ENCODE data around the gene TTLL6. TPM values are rescaled to one million over a fixed set of nuclear protein-coding genes. Genes with fewer than 3 reads are reported as not detected.

TTLL6 gene
- total RNA-seq, 1 experiment from 2014 or later: 0.29 TPM

DNA sequence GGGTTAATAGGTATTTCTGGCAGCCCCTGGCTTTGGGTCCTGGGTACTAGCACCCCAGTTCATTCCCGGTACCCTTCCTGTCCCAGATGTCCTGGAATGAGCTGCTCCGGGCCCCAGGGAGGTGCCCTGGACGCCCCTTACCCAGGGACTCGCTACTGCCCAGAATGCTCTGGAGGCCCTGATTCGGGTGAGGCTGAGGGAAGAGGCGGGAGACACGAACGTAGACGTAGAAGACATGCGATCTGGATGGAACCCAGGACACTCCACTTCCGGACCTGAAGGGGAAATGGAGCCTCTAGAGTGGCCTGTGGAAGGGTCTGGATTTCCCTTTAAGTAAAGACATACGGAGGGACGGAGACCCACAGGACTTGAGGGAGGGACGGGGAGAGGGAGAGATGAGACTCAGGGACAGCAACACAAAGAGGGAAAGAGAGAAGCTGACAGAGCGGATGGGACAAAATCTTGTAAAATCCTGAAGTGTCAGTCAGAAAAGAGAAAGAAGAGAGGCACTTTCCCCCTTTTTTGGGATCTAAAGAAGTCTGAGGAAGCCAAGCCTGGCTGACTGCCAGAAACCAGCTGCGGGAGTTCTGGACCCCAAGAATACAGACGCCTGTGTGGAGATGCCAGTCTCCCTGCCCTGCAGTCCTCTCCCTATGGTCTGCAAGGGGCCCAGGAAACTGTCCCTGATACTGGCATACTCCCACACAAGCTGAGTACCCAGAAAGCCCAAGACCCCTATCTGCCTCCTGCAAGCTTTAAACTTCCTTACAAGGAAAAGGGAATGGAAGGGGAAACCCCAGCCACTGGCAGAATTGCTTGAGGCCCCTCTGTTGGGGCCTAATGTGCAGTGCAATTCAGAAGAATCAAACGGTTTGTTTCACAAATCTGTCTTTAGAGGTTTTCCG is 87.4 kb downstream of the TTLL6 start:
- Histone ChIP-seq H4K20me1 (ENCODE audit: low read length) (no peaks in the 10 kb centered on the region), H3K9me3 (ENCODE audit: low read length) (no peaks in the 10 kb centered on the region), H3K4me3 (ENCODE audit: low read length) (peak overlapping the region; percentile 90), H3K9me2 (replicated peaks; ENCODE audit: low read length) (no peaks in the 10 kb centered on the region), H3K4me1 (ENCODE audit: insufficient read depth, low read length) (peaks cover 68% of the 10 kb centered on the region), H3K36me3 (ENCODE audit: low read depth, low read length) (no peaks in the 10 kb centered on the region), H2AFZ (ENCODE audit: low read length) (peak overlapping the region; percentile 81), H3K79me2 (ENCODE audit: low read length) (peaks cover 75% of the 10 kb centered on the region), H3K27me3 (ENCODE audit: low read length) (no peaks in the 10 kb centered on the region), H3K4me2 (ENCODE audit: low read length) (peak overlapping the region; percentile 85), H3K9ac (ENCODE audit: low read length) (peak overlapping the region; percentile 90), H3K27ac (ENCODE audit: low read length) (peak overlapping the region; percentile 91), H3F3A (ENCODE audit: low read length, unreplicated experiment) (peaks cover 3% of the 10 kb centered on the region)
- DNase-seq (peak; percentile 61), ATAC-seq (peak; percentile 0)
- ChIA-PET CTCF (interaction anchor here (0.6 to 2.6 kb wide), 4 partner anchors 14 to 77 kb away, joined by 3 to 34 read pairs (median 8); no protein-coding TSS in a partner anchor), POLR2A (ENCODE audit: unreplicated experiment) (interaction anchor here (0.6 to 1.8 kb wide), 6 partner anchors 10 to 606 kb away, joined by 3 to 26 read pairs (median 8); no protein-coding TSS in a partner anchor)
- intact Hi-C loops (cut with micrococcal nuclease): no loop called here
- BruUV-seq (replicated peaks): TSS peak; percentile 8
- no peak for TF ChIP-seq EZH2 (IDR thresholded peaks at IDR 0.05; ENCODE audit: low read length, unreplicated experiment)
- TF ChIP-seq, protein P1, sequence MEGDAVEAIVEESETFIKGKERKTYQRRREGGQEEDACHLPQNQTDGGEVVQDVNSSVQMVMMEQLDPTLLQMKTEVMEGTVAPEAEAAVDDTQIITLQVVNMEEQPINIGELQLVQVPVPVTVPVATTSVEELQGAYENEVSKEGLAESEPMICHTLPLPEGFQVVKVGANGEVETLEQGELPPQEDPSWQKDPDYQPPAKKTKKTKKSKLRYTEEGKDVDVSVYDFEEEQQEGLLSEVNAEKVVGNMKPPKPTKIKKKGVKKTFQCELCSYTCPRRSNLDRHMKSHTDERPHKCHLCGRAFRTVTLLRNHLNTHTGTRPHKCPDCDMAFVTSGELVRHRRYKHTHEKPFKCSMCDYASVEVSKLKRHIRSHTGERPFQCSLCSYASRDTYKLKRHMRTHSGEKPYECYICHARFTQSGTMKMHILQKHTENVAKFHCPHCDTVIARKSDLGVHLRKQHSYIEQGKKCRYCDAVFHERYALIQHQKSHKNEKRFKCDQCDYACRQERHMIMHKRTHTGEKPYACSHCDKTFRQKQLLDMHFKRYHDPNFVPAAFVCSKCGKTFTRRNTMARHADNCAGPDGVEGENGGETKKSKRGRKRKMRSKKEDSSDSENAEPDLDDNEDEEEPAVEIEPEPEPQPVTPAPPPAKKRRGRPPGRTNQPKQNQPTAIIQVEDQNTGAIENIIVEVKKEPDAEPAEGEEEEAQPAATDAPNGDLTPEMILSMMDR (conservative IDR thresholded peaks at IDR 0.05; ENCODE audit: low read depth, low read length): no peak
- TF ChIP-seq EZH2phosphoT487 (IDR thresholded peaks at IDR 0.05; ENCODE audit: borderline replicate concordance, low read length): no peak

DNA sequence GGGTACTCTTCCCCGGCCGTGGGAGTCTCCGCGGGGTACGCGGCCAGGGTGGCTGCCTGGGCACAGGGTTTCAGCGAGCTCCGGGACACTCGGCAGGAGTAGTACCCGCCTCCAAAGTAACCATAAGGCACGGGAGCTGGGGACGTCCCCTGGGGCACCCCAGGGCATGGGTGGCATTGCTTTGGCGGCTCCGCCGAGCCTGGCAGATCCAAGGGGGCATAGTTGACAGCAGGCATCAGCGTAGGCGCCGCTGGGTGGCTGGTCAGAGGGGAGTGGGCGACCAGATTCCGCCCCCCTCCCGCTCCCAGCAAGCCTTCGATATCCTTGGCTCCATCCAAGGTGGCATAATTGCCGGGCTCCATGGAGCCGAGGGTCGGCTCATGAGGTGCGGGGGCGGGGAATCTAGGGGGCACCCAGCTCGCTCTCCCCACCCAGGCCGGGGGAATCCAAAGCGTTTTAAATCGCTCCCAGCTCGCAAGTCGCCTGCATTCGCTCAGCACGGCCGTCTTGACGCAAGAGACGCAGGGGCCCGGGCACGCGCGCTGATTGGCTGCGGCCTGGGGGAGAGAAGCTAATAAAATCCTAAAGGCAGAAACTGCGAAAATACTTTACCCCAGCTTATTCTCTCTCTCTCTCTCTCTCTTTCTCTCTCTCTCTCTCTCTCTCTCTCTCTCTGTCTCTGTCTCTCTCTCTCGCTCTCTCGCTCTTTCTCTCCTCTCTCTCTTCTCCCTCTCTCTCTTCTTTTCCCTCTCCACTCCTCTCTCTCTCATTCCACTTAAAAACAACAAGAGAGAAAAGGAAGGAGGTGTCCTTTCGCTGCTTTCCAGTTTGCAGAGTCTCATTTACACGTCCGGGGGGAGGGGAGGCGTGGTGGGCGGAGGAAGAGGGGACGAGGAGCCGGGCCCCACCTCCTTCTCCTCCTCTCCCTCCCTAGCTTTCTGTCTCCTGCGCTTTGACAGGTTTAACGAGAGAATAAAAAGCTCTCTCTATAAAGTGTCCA is 88.5 kb downstream of the TTLL6 start, which contains the start of gene HOXB13:
Gene HOXB13, minus strand, starts transcription at position 519 of the 1,000 bp plus-strand sequence. Its CDS starts 157 bp downstream, at position 362.
- Histone ChIP-seq H3K27me3 (ENCODE audit: low read length) (no peaks in the 10 kb centered on the region), H3K9ac (ENCODE audit: low read length) (peak within 1 kb of the TSS; percentile 90), H3K4me3 (ENCODE audit: low read length) (peak within 1 kb of the TSS; percentile 90), H3K79me2 (ENCODE audit: low read length) (peaks cover 75% of the 10 kb centered on the region), H3K9me2 (replicated peaks; ENCODE audit: low read length) (no peaks in the 10 kb centered on the region), H3K27ac (ENCODE audit: low read length) (peak within 1 kb of the TSS; percentile 91), H3K36me3 (ENCODE audit: low read depth, low read length) (no peaks in the 10 kb centered on the region), H4K20me1 (ENCODE audit: low read length) (no peaks in the 10 kb centered on the region), H3K4me1 (ENCODE audit: insufficient read depth, low read length) (peaks cover 57% of the 10 kb centered on the region), H3K4me2 (ENCODE audit: low read length) (peak within 1 kb of the TSS; percentile 85), H3K9me3 (ENCODE audit: low read length) (no peaks in the 10 kb centered on the region), H2AFZ (ENCODE audit: low read length) (peak within 1 kb of the TSS; percentile 81), H3F3A (ENCODE audit: low read length, unreplicated experiment) (peaks cover 8% of the 10 kb centered on the region)
- TF ChIP-seq, protein P1 (conservative IDR thresholded peaks at IDR 0.05; ENCODE audit: low read depth, low read length): no peak
- no peak for TF ChIP-seq EZH2phosphoT487 (IDR thresholded peaks at IDR 0.05; ENCODE audit: borderline replicate concordance, low read length)
- TF ChIP-seq EZH2 (IDR thresholded peaks at IDR 0.05; ENCODE audit: low read length, unreplicated experiment): no peak
- POLR2A ChIA-PET (ENCODE audit: unreplicated experiment): interaction anchor here (0.6 to 1.8 kb wide), 27 partner anchors 7 to 858 kb away, joined by 3 to 26 read pairs (median 5); partner anchors contain the start of gene TTLL6
- intact Hi-C loops (cut with micrococcal nuclease): no loop called here
- ATAC-seq: peak; percentile 37
- CTCF ChIA-PET: interaction anchor here (0.5 to 2.6 kb wide), 12 partner anchors 9 to 150 kb away, joined by 3 to 34 read pairs (median 4); no protein-coding TSS in a partner anchor
- TSS peak; percentile 51 for BruUV-seq (replicated peaks)
- peak; percentile 94 for DNase-seq
